H9 (cell line): ENCODE measurements around the gene RAB1A. TPM values are rescaled to one million over a fixed set of nuclear protein-coding genes. Genes with fewer than 3 reads are reported as not detected.

ENCODE experiments used
- DNase-seq: peaks from one replicate; pipeline ENCODE4 v3.0.0-alpha.2; 2017
- H2AFZ ChIP-seq: one replicate; pipeline ENCODE4 v1.6.1; 2013; ENCODE audit warnings: mild to moderate bottlenecking, low read length, control low read depth, moderate library complexity
- H2AK5ac ChIP-seq: 2 replicates; pipeline ENCODE4 v1.6.1; 2013; ENCODE audit warnings: low read length, control low read depth, mixed read lengths; ENCODE audit not compliant: insufficient read length
- H2BK120ac ChIP-seq: one replicate; pipeline ENCODE4 v1.6.1; 2013; ENCODE audit warnings: low read depth, mild to moderate bottlenecking, low read length, control low read depth, inconsistent platforms; ENCODE audit not compliant: poor library complexity, severe bottlenecking
- H2BK12ac ChIP-seq: 2 replicates; pipeline ENCODE4 v1.6.1; 2013; ENCODE audit warnings: low read length, control low read depth, mixed read lengths, low read depth; ENCODE audit not compliant: insufficient read length
- H2BK15ac ChIP-seq: 2 replicates; pipeline ENCODE4 v1.6.1; 2013; ENCODE audit warnings: low read depth, low read length, control low read depth
- H2BK20ac ChIP-seq: one replicate; pipeline ENCODE4 v1.6.1; 2013; ENCODE audit warnings: low read depth, mild to moderate bottlenecking, low read length, control low read depth, inconsistent platforms; ENCODE audit not compliant: poor library complexity, severe bottlenecking
- H2BK5ac ChIP-seq: 2 replicates; pipeline ENCODE4 v1.6.1; 2013; ENCODE audit warnings: low read length, control low read depth, mixed read lengths; ENCODE audit not compliant: insufficient read length
- H3K14ac ChIP-seq: 2 replicates; pipeline ENCODE4 v1.6.1; 2013; ENCODE audit warnings: low read length, control low read depth; ENCODE audit not compliant: insufficient read depth
- H3K18ac ChIP-seq: 2 replicates; pipeline ENCODE4 v1.6.1; 2013; ENCODE audit warnings: low read depth, mild to moderate bottlenecking, mixed read lengths, low read length, control low read depth; ENCODE audit not compliant: insufficient read length
- H3K23ac ChIP-seq: 2 replicates; pipeline ENCODE4 v1.6.1; 2013; ENCODE audit warnings: low read length, control low read depth, mixed read lengths, low read depth; ENCODE audit not compliant: insufficient read length
- H3K23me2 ChIP-seq: 2 replicates; pipeline ENCODE4 v1.6.1; 2013; ENCODE audit warnings: low read depth, mild to moderate bottlenecking, mixed read lengths, low read length, control low read depth; ENCODE audit not compliant: insufficient read length, poor library complexity, severe bottlenecking
- H3K27ac ChIP-seq: 2 replicates; pipeline ENCODE4 v1.5.1; 2013; ENCODE audit warnings: low read length, control low read depth, mixed read lengths, low read depth; ENCODE audit not compliant: insufficient read length
- H3K27me3 ChIP-seq: 2 replicates; pipeline ENCODE4 v1.6.1; 2013; ENCODE audit warnings: low read length, control low read depth, inconsistent platforms; ENCODE audit not compliant: insufficient read depth
- H3K4ac ChIP-seq: 2 replicates; pipeline ENCODE4 v1.6.1; 2013; ENCODE audit warnings: low read depth, mild to moderate bottlenecking, control low read depth, inconsistent platforms, low read length, moderate library complexity
- H3K4me1 ChIP-seq: 2 replicates; pipeline ENCODE4 v1.6.1; 2013; ENCODE audit warnings: low read length, control low read depth, inconsistent platforms; ENCODE audit not compliant: insufficient read depth
- H3K4me2 ChIP-seq: 2 replicates; pipeline ENCODE4 v1.6.1; 2013; ENCODE audit warnings: low read length, control low read depth, mixed read lengths; ENCODE audit not compliant: insufficient read length, insufficient read depth
- H3K56ac ChIP-seq: 2 replicates; pipeline ENCODE4 v1.6.1; 2013; ENCODE audit warnings: low read depth, mild to moderate bottlenecking, mixed read lengths, low read length, control low read depth; ENCODE audit not compliant: insufficient read length
- H3K79me1 ChIP-seq: 2 replicates; pipeline ENCODE4 v1.6.1; 2013; ENCODE audit warnings: low read depth, mild to moderate bottlenecking, moderate library complexity, low read length, control low read depth, inconsistent platforms; ENCODE audit not compliant: insufficient read depth, poor library complexity, severe bottlenecking
- H3K79me2 ChIP-seq: 2 replicates; pipeline ENCODE4 v1.6.1; 2013; ENCODE audit warnings: low read length, control low read depth, inconsistent platforms; ENCODE audit not compliant: insufficient read depth
- H3K9ac ChIP-seq: 2 replicates; pipeline ENCODE4 v1.6.1; 2013; ENCODE audit warnings: low read length, control low read depth, mixed read lengths; ENCODE audit not compliant: insufficient read length; ENCODE audit errors: extremely low read depth
- H3K9me3 ChIP-seq: one replicate; pipeline ENCODE4 v1.6.1; 2013; ENCODE audit warnings: low read depth, low read length, inconsistent platforms; ENCODE audit not compliant: control insufficient read depth
- H3T11ph ChIP-seq: one replicate; pipeline ENCODE4 v1.6.1; 2013; ENCODE audit warnings: mild to moderate bottlenecking, low read length, control low read depth, inconsistent platforms
- H4K20me1 ChIP-seq: one replicate; pipeline ENCODE4 v1.6.1; 2013; ENCODE audit not compliant: control insufficient read depth, insufficient read length, insufficient read depth
- H4K5ac ChIP-seq: 2 replicates; pipeline ENCODE4 v1.6.1; 2013; ENCODE audit warnings: low read depth, mild to moderate bottlenecking, mixed read lengths, low read length, control low read depth; ENCODE audit not compliant: insufficient read length
- H4K8ac ChIP-seq: replicated peaks from 2 replicates; pipeline ENCODE4 v1.6.1; 2013; ENCODE audit warnings: low read length, control low read depth, mixed read lengths, low read depth; ENCODE audit not compliant: insufficient read length
- H4K91ac ChIP-seq: 2 replicates; pipeline ENCODE4 v1.6.1; 2013; ENCODE audit warnings: low read depth, mild to moderate bottlenecking, moderate library complexity, mixed read lengths, low read length, control low read depth; ENCODE audit not compliant: insufficient read length
- H3K27ac Mint-ChIP-seq, 3 experiments: 2 replicates in 2 of 3; 3 replicates in 1 of 3; pipeline ENCODE4 v1.8.0; 2020 to 2021; ENCODE audit warnings: mixed read lengths in 3 of 3, mild to moderate bottlenecking in 1 of 3, moderate library complexity in 1 of 3
- H3K27me3 Mint-ChIP-seq: 2 replicates; pipeline ENCODE4 v1.8.0; 2021; ENCODE audit warnings: low read depth, mild to moderate bottlenecking, moderate library complexity, mixed read lengths
- H3K36me3 Mint-ChIP-seq, 3 experiments: 2 replicates in 2 of 3; 3 replicates in 1 of 3; pipeline ENCODE4 v1.8.0; 2020 to 2021; ENCODE audit warnings: low read depth in 3 of 3, mixed read lengths in 3 of 3; ENCODE audit not compliant: insufficient read depth in 1 of 3
- H3K4me1 Mint-ChIP-seq, 2 experiments: 2 replicates each; pipeline ENCODE4 v1.8.0; 2020; ENCODE audit warnings: mixed read lengths in 2 of 2
- H3K4me3 Mint-ChIP-seq, 2 experiments: 2 replicates in 1 of 2; 3 replicates in 1 of 2; pipeline ENCODE4 v1.8.0; 2020 to 2021; ENCODE audit warnings: mild to moderate bottlenecking in 2 of 2, mixed read lengths in 2 of 2, moderate library complexity in 1 of 2
- H3K9me3 Mint-ChIP-seq, 2 experiments: 2 replicates in 1 of 2; 3 replicates in 1 of 2; pipeline ENCODE4 v1.8.0; 2020; ENCODE audit warnings: mild to moderate bottlenecking in 2 of 2, mixed read lengths in 2 of 2, moderate library complexity in 1 of 2
- WGBS: extraction: QIAGEN DNeasy Blood & Tissue Kit; methylation state at CpG from one replicate; pipeline ENCODE4 v1.1.7; 2013; ENCODE audit warnings: missing lambda C conversion rate, low lambda C conversion rate, mixed read lengths; ENCODE audit not compliant: insufficient read length; ENCODE audit errors: extremely low coverage; 5-methylcytosine and 5-hydroxymethylcytosine counted together
- total RNA-seq: library from RNA; stranded (reverse); gene quantifications from 2 replicates; pipeline ENCODE4 v1.2.1, GENCODE V29; 2021
- TF ChIP-seq, protein P1 (sequence below): fragments of 200-600 bp; sonication (generic); conservative IDR thresholded peaks from 3 replicates; pipeline ENCODE4 v1.8.0; 2021; ENCODE audit warnings: antibody characterized with exemption, mild to moderate bottlenecking

Gene RAB1A
- total RNA-seq, 1 experiment from 2014 or later = 112 TPM

GRCh38 chr2:65113229-65113628, 16.7 kb downstream of the RAB1A start:
- H3K79me2 ChIP-seq = peaks cover 22% of the 10 kb centered on the region
- H3K9ac ChIP-seq = no peak overlapping the region
- H3K4me1 ChIP-seq = no peaks in the 10 kb centered on the region
- H2BK15ac ChIP-seq = no peak overlapping the region
- no peaks in the 10 kb centered on the region for H3K27me3 ChIP-seq
- no peak overlapping the region for H2BK5ac ChIP-seq
- H4K91ac ChIP-seq = no peak overlapping the region
- no peak for DNase-seq
- H3K56ac ChIP-seq = no peak overlapping the region
- no peak overlapping the region for H2BK12ac ChIP-seq
- no peak overlapping the region for H2BK120ac ChIP-seq
- TF ChIP-seq, protein P1, sequence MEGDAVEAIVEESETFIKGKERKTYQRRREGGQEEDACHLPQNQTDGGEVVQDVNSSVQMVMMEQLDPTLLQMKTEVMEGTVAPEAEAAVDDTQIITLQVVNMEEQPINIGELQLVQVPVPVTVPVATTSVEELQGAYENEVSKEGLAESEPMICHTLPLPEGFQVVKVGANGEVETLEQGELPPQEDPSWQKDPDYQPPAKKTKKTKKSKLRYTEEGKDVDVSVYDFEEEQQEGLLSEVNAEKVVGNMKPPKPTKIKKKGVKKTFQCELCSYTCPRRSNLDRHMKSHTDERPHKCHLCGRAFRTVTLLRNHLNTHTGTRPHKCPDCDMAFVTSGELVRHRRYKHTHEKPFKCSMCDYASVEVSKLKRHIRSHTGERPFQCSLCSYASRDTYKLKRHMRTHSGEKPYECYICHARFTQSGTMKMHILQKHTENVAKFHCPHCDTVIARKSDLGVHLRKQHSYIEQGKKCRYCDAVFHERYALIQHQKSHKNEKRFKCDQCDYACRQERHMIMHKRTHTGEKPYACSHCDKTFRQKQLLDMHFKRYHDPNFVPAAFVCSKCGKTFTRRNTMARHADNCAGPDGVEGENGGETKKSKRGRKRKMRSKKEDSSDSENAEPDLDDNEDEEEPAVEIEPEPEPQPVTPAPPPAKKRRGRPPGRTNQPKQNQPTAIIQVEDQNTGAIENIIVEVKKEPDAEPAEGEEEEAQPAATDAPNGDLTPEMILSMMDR = no peak
- H4K20me1 ChIP-seq = no peaks in the 10 kb centered on the region
- no peak overlapping the region for H4K8ac ChIP-seq
- H2AFZ ChIP-seq = no peak overlapping the region
- Mint-ChIP-seq H3K27me3 (no peaks in the 10 kb centered on the region), H3K4me1 (peaks cover 2 to 16% of the 10 kb centered on the region in 2 experiments; a peak in 3 of 4 replicates), H3K27ac (no peak overlapping the region), H3K9me3 (no peaks in the 10 kb centered on the region), H3K36me3 (peaks cover 0 to 8% (median 8%) of the 10 kb centered on the region in 3 experiments; a peak in 4 of 7 replicates), H3K4me3 (no peak overlapping the region)
- WGBS = no CpG with 5 or more reads among the region's 4 CpGs
- no peak overlapping the region for H2BK20ac ChIP-seq
- H3K27ac ChIP-seq = no peak overlapping the region
- H3T11ph ChIP-seq = no peak overlapping the region
- H2AK5ac ChIP-seq = no peak overlapping the region
- H3K4me2 ChIP-seq = no peak overlapping the region
- H3K23me2 ChIP-seq = no peaks in the 10 kb centered on the region
- no peak overlapping the region for H4K5ac ChIP-seq
- H3K79me1 ChIP-seq = peaks cover 10% of the 10 kb centered on the region
- no peak overlapping the region for H3K14ac ChIP-seq
- H3K4ac ChIP-seq = no peak overlapping the region
- no peak overlapping the region for H3K18ac ChIP-seq
- H3K9me3 ChIP-seq = no peaks in the 10 kb centered on the region
- H3K23ac ChIP-seq = no peak overlapping the region
